ENCODE data around the gene NKIRAS1. TPM values are rescaled to one million over a fixed set of nuclear protein-coding genes. Genes with fewer than 3 reads are reported as not detected.

The NKIRAS1 gene
- total RNA-seq, 4 donors from 2014 or later, result 6.7 to 9.5 (median 9.0) TPM

GRCh38 chr3:23940775-23941174, 24.0 kb upstream of the NKIRAS1 start:
- Histone ChIP-seq H3K4me3 (no peak overlapping the region), H3K9me3 (no peaks in the 10 kb centered on the region), H3K4me1 (peaks cover 8% of the 10 kb centered on the region), H3K27ac (no peak overlapping the region), H3K36me3 (no peaks in the 10 kb centered on the region), H3K27me3 (no peaks in the 10 kb centered on the region)
- 87% methylated on average over 5 of the region's 5 CpGs for WGBS
- DNase-seq (ENCODE audit: low spot score in 2 of 2), result no peak
- TF ChIP-seq POLR2A (IDR thresholded peaks at IDR 0.05), result no peak
- TF ChIP-seq CTCF (IDR thresholded peaks at IDR 0.05), result no peak
- no peak for TF ChIP-seq POLR2AphosphoS5 (IDR thresholded peaks at IDR 0.05)
- no peak for TF ChIP-seq EP300 (IDR thresholded peaks at IDR 0.05)

- no peak for DNase-seq (ENCODE audit: low spot score in 2 of 2)
- TF ChIP-seq POLR2A (IDR thresholded peaks at IDR 0.05), result no peak
- TF ChIP-seq CTCF (IDR thresholded peaks at IDR 0.05), result no peak
- no peak for TF ChIP-seq EP300 (IDR thresholded peaks at IDR 0.05)
- TF ChIP-seq POLR2AphosphoS5 (IDR thresholded peaks at IDR 0.05), result no peak
These were observed 21.9 kb upstream of the NKIRAS1 start for GRCh38 chr3:23938688-23939087.

GRCh38 chr3:23937296-23937695, 20.5 kb upstream of the NKIRAS1 start:
- Histone ChIP-seq H3K9me3 (no peaks in the 10 kb centered on the region), H3K27me3 (no peaks in the 10 kb centered on the region)

More at GRCh38 chr3:23938688-23939087, 21.9 kb upstream of the NKIRAS1 start:
- Histone ChIP-seq H3K27me3 (no peaks in the 10 kb centered on the region), H3K4me3 (no peak overlapping the region), H3K9me3 (no peaks in the 10 kb centered on the region), H3K36me3 (no peaks in the 10 kb centered on the region), H3K27ac (no peak overlapping the region), H3K4me1 (no peaks in the 10 kb centered on the region)

GRCh38 chr3:23934253-23934652, 17.5 kb upstream of the NKIRAS1 start:
- TF ChIP-seq EP300 (IDR thresholded peaks at IDR 0.05) (no peak), CTCF (IDR thresholded peaks at IDR 0.05) (no peak), POLR2AphosphoS5 (IDR thresholded peaks at IDR 0.05) (no peak)
- DNase-seq (ENCODE audit: low spot score in 2 of 2), result no peak
- no peaks in the 10 kb centered on the region for H3K9me3 ChIP-seq
- H3K4me1 ChIP-seq, result no peaks in the 10 kb centered on the region
- 79% methylated on average over 4 of the region's 4 CpGs for WGBS
- no peaks in the 10 kb centered on the region for H3K27me3 ChIP-seq
- no peak overlapping the region for H3K27ac ChIP-seq
- no peaks in the 10 kb centered on the region for H3K36me3 ChIP-seq
- no peak overlapping the region for H3K4me3 ChIP-seq

More at GRCh38 chr3:23937296-23937695, 20.5 kb upstream of the NKIRAS1 start:
- TF ChIP-seq POLR2AphosphoS5 (IDR thresholded peaks at IDR 0.05), result no peak
- no peak for TF ChIP-seq EP300 (IDR thresholded peaks at IDR 0.05)
- no peak for TF ChIP-seq CTCF (IDR thresholded peaks at IDR 0.05)
- no peak for TF ChIP-seq POLR2A (IDR thresholded peaks at IDR 0.05)
- WGBS, result 79% methylated on average over 1 of the region's 1 CpG
- H3K36me3 ChIP-seq, result no peaks in the 10 kb centered on the region
- H3K4me3 ChIP-seq, result no peak overlapping the region
- no peak overlapping the region for H3K27ac ChIP-seq
- H3K4me1 ChIP-seq, result no peaks in the 10 kb centered on the region
- no peak for DNase-seq (ENCODE audit: low spot score in 2 of 2)

- H3K9me3 ChIP-seq, result no peaks in the 10 kb centered on the region
- TF ChIP-seq EP300 (IDR thresholded peaks at IDR 0.05), result no peak
- no peak for TF ChIP-seq POLR2AphosphoS5 (IDR thresholded peaks at IDR 0.05)
- TF ChIP-seq POLR2A (IDR thresholded peaks at IDR 0.05), result no peak
- no peak for TF ChIP-seq CTCF (IDR thresholded peaks at IDR 0.05)
- no peaks in the 10 kb centered on the region for H3K27me3 ChIP-seq
- DNase-seq (ENCODE audit: low spot score in 2 of 2), result no peak
- H3K4me1 ChIP-seq, result peaks cover 4% of the 10 kb centered on the region
- no peaks in the 10 kb centered on the region for H3K36me3 ChIP-seq
- H3K27ac ChIP-seq, result no peak overlapping the region
- H3K4me3 ChIP-seq, result no peak overlapping the region
- WGBS, result 94% methylated on average over 4 of the region's 4 CpGs
These were observed 15.8 kb upstream of the NKIRAS1 start for GRCh38 chr3:23932571-23932970.

Data from suprapubic skin (tissue), 4 donors.